ENCODE measurements around the gene CADPS. TPM values are rescaled to one million over a fixed set of nuclear protein-coding genes. Genes with fewer than 3 reads are reported as not detected.

Gene CADPS
- total and polyA plus RNA-seq, 8 donors, result 16.1 to 112 (median 26.0) TPM

DNA sequence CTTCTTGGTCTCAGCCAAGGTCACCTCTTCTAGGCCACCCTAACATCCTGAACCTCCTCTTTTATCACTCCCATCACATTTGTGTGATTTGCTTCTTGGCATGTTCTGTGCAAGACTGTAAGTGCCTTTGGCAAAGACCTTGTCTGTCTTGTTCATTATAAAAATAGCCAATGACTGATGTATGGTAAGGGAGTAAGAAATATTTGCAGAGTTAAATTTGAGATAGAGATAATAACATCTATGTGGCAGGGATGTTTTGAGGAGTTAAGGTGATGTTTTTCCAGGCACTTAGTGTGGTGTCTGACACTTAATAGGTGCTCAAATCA lies 202.3 kb downstream of the CADPS start:
- peaks cover 0 to 17% (median 0%) of the 10 kb centered on the region in 3 donors for H3K4me1 ChIP-seq
- no peak for ATAC-seq
- TF ChIP-seq, protein P1, sequence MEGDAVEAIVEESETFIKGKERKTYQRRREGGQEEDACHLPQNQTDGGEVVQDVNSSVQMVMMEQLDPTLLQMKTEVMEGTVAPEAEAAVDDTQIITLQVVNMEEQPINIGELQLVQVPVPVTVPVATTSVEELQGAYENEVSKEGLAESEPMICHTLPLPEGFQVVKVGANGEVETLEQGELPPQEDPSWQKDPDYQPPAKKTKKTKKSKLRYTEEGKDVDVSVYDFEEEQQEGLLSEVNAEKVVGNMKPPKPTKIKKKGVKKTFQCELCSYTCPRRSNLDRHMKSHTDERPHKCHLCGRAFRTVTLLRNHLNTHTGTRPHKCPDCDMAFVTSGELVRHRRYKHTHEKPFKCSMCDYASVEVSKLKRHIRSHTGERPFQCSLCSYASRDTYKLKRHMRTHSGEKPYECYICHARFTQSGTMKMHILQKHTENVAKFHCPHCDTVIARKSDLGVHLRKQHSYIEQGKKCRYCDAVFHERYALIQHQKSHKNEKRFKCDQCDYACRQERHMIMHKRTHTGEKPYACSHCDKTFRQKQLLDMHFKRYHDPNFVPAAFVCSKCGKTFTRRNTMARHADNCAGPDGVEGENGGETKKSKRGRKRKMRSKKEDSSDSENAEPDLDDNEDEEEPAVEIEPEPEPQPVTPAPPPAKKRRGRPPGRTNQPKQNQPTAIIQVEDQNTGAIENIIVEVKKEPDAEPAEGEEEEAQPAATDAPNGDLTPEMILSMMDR (IDR thresholded peaks at IDR 0.05), result no peak
- no peaks in the 10 kb centered on the region for H3K36me3 ChIP-seq
- intact Hi-C loops (cut with DNase I), result no loop called here
- no peak overlapping the region for H3K4me3 ChIP-seq
- no peak for DNase-seq
- H3K27me3 ChIP-seq, result no peaks in the 10 kb centered on the region
- no peak overlapping the region for H3K27ac ChIP-seq
- no peak for FAIRE-seq
- no peaks in the 10 kb centered on the region for H3K9me3 ChIP-seq

DNA sequence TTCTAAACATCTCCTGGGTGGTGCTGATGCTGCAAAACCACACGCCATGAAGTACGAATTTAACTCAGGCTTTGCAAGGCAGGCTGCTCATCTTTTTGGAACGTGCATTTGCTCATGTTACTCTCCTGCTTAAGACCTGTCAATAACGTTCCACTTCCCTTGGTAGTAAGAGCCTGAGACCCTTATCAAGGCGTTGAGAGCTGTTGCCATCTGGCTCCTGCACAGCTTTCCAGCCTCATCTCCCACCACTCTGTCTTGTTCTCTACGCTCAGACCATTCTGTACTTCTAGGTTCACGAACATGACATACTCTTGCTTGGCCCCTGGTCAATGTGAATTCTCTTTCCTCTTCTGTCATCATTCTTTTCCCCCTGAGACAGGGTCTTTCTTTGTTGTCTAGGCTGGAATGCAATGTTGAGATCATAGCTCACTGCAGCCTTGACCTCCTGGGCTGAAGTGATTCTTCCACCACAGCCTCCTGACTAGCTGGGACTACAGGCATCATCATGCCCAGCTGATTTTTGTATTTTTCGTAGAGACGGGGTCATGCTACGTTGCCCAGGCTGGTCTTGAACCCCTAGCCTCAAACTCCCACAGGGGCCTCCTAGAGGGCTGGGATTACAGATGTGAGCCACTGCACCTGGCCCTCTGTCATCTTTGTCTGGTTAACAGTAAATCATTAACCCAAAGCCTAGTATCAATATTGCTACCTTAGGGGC lies 202.8 kb downstream of the CADPS start:
- H3K9me3 ChIP-seq, result no peaks in the 10 kb centered on the region
- ATAC-seq (no peak), FAIRE-seq (no peak), DNase-seq (no peak)
- no peak overlapping the region for H3K27ac ChIP-seq
- 53 to 65% methylated on average over 10 of the region's 10 CpGs for WGBS, 2 donors
- H3K27me3 ChIP-seq, result no peaks in the 10 kb centered on the region
- intact Hi-C loops (cut with DNase I), result no loop called here
- TF ChIP-seq, protein P1 (IDR thresholded peaks at IDR 0.05), result no peak
- H3K4me3 ChIP-seq, result no peak overlapping the region
- peaks cover 0 to 17% (median 0%) of the 10 kb centered on the region in 3 donors for H3K4me1 ChIP-seq
- no peaks in the 10 kb centered on the region for H3K36me3 ChIP-seq

DNA sequence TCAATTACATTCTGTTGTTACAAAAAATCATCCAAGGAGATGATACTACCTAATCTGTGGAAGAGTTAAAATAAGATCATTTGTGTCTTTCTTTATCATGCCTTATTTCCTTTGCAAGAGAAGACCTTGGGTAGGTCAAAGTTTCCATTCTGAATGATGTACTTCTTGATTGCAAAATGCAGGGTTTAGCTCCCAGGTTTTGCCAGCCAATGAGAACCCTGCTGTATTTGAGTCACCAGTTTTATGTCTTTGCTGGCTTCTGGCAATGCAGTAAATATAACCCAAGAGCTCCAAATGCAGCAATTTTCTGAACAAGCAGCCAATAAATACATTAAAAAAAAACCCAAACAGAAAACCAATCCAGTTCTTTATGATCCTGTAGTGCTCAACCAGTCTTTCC lies 204.9 kb downstream of the CADPS start:
- ATAC-seq (no peak), FAIRE-seq (no peak), DNase-seq (no peak)
- TF ChIP-seq, protein P1 (IDR thresholded peaks at IDR 0.05), result no peak
- H3K36me3 ChIP-seq, result no peaks in the 10 kb centered on the region
- H3K9me3 ChIP-seq, result no peaks in the 10 kb centered on the region
- intact Hi-C loops (cut with DNase I), result no loop called here
- H3K27me3 ChIP-seq, result no peaks in the 10 kb centered on the region
- H3K4me1 ChIP-seq, result peaks cover 0 to 2% (median 0%) of the 10 kb centered on the region in 3 donors
- H3K27ac ChIP-seq, result no peak overlapping the region
- no peak overlapping the region for H3K4me3 ChIP-seq

DNA sequence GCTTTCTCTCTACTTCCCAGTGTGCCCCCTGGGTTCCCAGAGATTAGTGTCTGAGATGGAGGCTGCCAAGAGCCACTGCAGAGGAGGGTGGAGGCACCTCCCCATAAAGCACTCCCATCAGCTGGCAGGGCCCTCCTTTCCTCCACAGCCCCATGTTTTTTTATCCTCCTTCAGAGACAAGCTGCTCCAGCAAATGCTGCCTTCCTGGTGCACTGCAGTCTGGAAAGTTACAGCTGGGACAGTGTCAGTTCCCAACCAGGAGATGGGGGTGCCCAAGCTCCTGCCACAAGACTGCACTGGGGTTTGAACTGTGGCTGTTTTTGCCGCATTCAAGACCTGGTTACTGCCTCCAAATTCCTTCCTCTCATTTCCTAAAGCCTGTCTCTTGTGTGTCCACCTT lies 206.1 kb downstream of the CADPS start:
- TF ChIP-seq, protein P1 (IDR thresholded peaks at IDR 0.05), result no peak
- 58 to 75% methylated on average over 1 of the region's 1 CpG for WGBS, 2 donors
- H3K4me3 ChIP-seq, result no peak overlapping the region
- ATAC-seq (no peak), FAIRE-seq (no peak), DNase-seq (no peak)
- H3K27me3 ChIP-seq, result no peaks in the 10 kb centered on the region
- no peaks in the 10 kb centered on the region for H3K9me3 ChIP-seq
- no peaks in the 10 kb centered on the region for H3K4me1 ChIP-seq
- intact Hi-C loops (cut with DNase I), result loop anchor here in 1 of 3 donors (10.0 kb wide), 1 partner anchor 556 kb away; no protein-coding TSS in a partner anchor
- no peaks in the 10 kb centered on the region for H3K36me3 ChIP-seq
- no peak overlapping the region for H3K27ac ChIP-seq

DNA sequence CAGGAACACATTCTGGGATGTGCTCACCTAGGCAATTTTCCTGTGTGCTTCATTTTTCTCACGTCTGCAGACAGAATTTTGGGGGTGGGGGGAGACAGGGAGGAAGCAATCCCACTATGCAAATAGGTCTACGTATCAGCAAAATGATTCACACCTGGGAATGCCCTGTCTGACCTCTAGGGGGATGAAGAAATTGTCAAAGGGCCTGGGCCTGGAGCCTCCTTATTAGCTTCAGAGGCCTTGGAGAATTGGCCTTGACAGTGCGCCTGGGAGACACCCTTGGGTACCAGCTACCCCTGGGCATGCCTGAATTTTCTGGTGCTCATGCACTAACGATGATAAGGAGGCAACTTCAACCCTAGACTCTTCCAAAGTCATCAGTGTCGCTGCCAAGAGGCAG lies 207.5 kb downstream of the CADPS start:
- H3K27me3 ChIP-seq, result no peaks in the 10 kb centered on the region
- FAIRE-seq, result no peak
- no peaks in the 10 kb centered on the region for H3K9me3 ChIP-seq
- intact Hi-C loops (cut with DNase I), result loop anchor here in 1 of 3 donors (10.0 kb wide), 1 partner anchor 557 kb away; no protein-coding TSS in a partner anchor
- no peak for DNase-seq
- no peaks in the 10 kb centered on the region for H3K4me1 ChIP-seq
- H3K4me3 ChIP-seq, result no peak overlapping the region
- no peak overlapping the region for H3K27ac ChIP-seq
- H3K36me3 ChIP-seq, result no peaks in the 10 kb centered on the region
- WGBS, 2 donors, result 59 to 74% methylated on average over 5 of the region's 5 CpGs
- no peak for ATAC-seq
- TF ChIP-seq, protein P1 (IDR thresholded peaks at IDR 0.05), result no peak
